RWPE2 (cell line): ENCODE data around the gene TMED5.
"Not testable (repeated sequence)": the region's sequence is repeated elsewhere in the genome, so short reads cannot be mapped to it uniquely, and the experiment has no call there.

ENCODE experiments used
- ATAC-seq: fragments of 200-7000 bp; cut with Tn5 transposase; 3 replicates; pipeline ENCODE4 v1.9.1; 2021; ENCODE audit warnings: low read depth
- DNase-seq: peaks from one replicate; pipeline ENCODE4 v3.0.0-alpha.2; 2020; ENCODE audit warnings: low spot score
- H3K27ac ChIP-seq: fragments of 450-650 bp; 2 replicates; pipeline ENCODE4 v1.5.1; 2017; ENCODE audit warnings: mild to moderate bottlenecking; ENCODE audit not compliant: poor library complexity, severe bottlenecking
- H3K27me3 ChIP-seq: fragments of 250-450 bp; sonication (Bioruptor Pico); 2 replicates; pipeline ENCODE4 v1.5.1; 2021; ENCODE audit warnings: mild to moderate bottlenecking, moderate library complexity; ENCODE audit not compliant: insufficient read depth, poor library complexity, severe bottlenecking
- H3K36me3 ChIP-seq: fragments of 250-450 bp; sonication (Bioruptor Pico); 2 replicates; pipeline ENCODE4 v1.5.1; 2020; ENCODE audit warnings: low read depth, mild to moderate bottlenecking, moderate library complexity
- H3K4me1 ChIP-seq: fragments of 250-450 bp; sonication (Bioruptor Pico); 2 replicates; pipeline ENCODE4 v1.5.1; 2021; ENCODE audit warnings: mild to moderate bottlenecking, moderate library complexity; ENCODE audit not compliant: insufficient read depth, poor library complexity, severe bottlenecking
- H3K4me3 ChIP-seq: fragments of 250-450 bp; sonication (Bioruptor Pico); 2 replicates; pipeline ENCODE4 v1.5.1; 2021; ENCODE audit warnings: mild to moderate bottlenecking, moderate library complexity; ENCODE audit not compliant: severe bottlenecking
- H3K9me3 ChIP-seq: fragments of 250-450 bp; sonication (Bioruptor Pico); 2 replicates; pipeline ENCODE4 v1.5.1; 2021; ENCODE audit warnings: mild to moderate bottlenecking, moderate library complexity; ENCODE audit not compliant: severe bottlenecking
- CTCF ChIP-seq: fragments of 450-650 bp; IDR thresholded peaks from one replicate; pipeline ENCODE4 v1.5.1; 2017; ENCODE audit warnings: mild to moderate bottlenecking, moderate library complexity; ENCODE audit not compliant: poor library complexity, severe bottlenecking

TMED5 gene

DNA sequence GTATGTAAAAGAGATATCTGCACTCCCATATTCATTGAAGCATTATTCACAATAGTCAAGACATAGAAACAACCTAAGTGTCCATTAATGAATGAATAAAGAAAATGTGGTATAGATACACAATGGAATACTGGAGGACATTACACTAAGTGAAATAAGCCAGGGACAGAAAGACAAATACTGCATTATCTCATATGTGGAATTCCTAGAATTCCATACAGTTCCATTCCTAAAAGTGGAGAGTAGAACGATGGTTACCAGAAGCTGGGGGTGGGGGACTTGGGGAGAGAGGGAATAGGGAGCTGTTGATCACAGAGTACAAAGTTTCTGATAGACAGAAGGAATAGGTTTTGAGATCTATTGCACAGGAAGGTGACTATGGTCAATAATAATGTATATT lies 7.4 kb downstream of the TMED5 start:
- ATAC-seq (no peak), DNase-seq (no peak)
- TF ChIP-seq CTCF, result no peak
- peaks cover 33% of the 10 kb centered on the region for H3K36me3 ChIP-seq
- H3K27me3 ChIP-seq, result no peaks in the 10 kb centered on the region
- H3K4me3 ChIP-seq, result no peak overlapping the region
- H3K9me3 ChIP-seq, result peaks cover 4% of the 10 kb centered on the region
- H3K27ac ChIP-seq, result no peak overlapping the region
- H3K4me1 ChIP-seq, result peaks cover 4% of the 10 kb centered on the region

- Histone ChIP-seq H3K27ac (no peak overlapping the region), H3K27me3 (no peaks in the 10 kb centered on the region), H3K4me1 (peaks cover 4% of the 10 kb centered on the region), H3K4me3 (no peak overlapping the region), H3K9me3 (peaks cover 6% of the 10 kb centered on the region), H3K36me3 (peaks cover 32% of the 10 kb centered on the region)
- ATAC-seq (no peak), DNase-seq (no peak)
- TF ChIP-seq CTCF, result no peak
These were observed 8.6 kb downstream of the TMED5 start for GRCh38 chr1:93171549-93172034.

- ATAC-seq, H3K9me3 ChIP-seq, H3K27ac ChIP-seq, H3K4me1 ChIP-seq, DNase-seq, H3K4me3 ChIP-seq, H3K27me3 ChIP-seq: not testable (repeated sequence)
- peaks cover 34% of the 10 kb centered on the region for H3K36me3 ChIP-seq
These were observed 10.0 kb downstream of the TMED5 start for GRCh38 chr1:93170141-93170678.

- H3K27ac ChIP-seq, result no peak overlapping the region
- ATAC-seq, result no peak
- no peaks in the 10 kb centered on the region for H3K27me3 ChIP-seq
- DNase-seq, result no peak
- TF ChIP-seq CTCF, result no peak
- H3K36me3 ChIP-seq, result peaks cover 34% of the 10 kb centered on the region
- H3K9me3 ChIP-seq, result peaks cover 6% of the 10 kb centered on the region
- H3K4me3 ChIP-seq, result no peak overlapping the region
- H3K4me1 ChIP-seq, result no peaks in the 10 kb centered on the region
These were observed 13.2 kb downstream of the TMED5 start for GRCh38 chr1:93167006-93167405.

DNA sequence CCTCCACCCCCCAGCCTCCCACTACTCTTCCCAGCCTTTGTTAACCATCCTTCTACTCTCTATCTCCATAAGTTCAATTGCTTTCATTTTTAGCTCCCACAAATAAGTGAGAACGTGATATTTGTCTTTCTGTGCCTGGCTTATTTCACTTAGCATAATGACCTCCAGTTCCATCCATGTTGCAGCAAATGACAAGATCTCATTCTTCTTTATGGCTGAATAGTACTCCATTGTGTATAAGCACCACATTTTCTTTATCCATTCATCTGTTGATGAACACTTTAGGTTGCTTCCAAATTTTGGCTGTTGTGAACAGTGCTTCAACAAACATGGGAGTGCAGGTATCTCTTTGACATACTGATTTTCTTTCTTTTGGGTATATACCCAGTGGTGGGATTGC lies 14.3 kb downstream of the TMED5 start:
- H3K4me3 ChIP-seq, H3K27me3 ChIP-seq, H3K27ac ChIP-seq, ATAC-seq, H3K9me3 ChIP-seq, H3K4me1 ChIP-seq, DNase-seq: not testable (repeated sequence)
- H3K36me3 ChIP-seq, result peaks cover 34% of the 10 kb centered on the region

DNA sequence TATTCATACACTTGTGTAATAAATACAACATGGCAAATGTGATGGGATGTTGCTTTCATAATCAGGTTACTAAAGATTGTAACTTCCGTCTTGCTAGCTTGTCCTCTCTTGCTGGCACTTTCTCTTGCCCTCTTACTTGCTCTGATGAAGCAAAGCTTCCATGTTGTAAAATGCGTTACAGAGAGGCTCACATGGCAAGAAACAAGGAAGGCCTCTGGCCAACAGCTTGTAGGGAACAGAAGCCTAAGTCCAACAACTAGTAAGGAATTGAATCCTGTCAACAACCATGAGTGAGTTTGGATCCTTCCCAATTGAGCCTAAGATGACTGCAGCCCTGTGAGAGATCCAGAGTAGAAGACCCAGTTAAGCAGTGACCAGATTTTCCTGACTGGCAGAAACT lies 15.4 kb downstream of the TMED5 start:
- H3K27me3 ChIP-seq, result no peaks in the 10 kb centered on the region
- no peak for DNase-seq
- H3K27ac ChIP-seq, result no peak overlapping the region
- H3K4me1 ChIP-seq, result no peaks in the 10 kb centered on the region
- peaks cover 6% of the 10 kb centered on the region for H3K9me3 ChIP-seq
- no peak for TF ChIP-seq CTCF
- ATAC-seq, result no peak
- peaks cover 38% of the 10 kb centered on the region for H3K36me3 ChIP-seq
- no peak overlapping the region for H3K4me3 ChIP-seq

GRCh38 chr1:93163314-93163713 lies 16.9 kb downstream of the TMED5 start:
- not testable (repeated sequence) for H3K4me3 ChIP-seq, H3K9me3 ChIP-seq, H3K27ac ChIP-seq, ATAC-seq, H3K4me1 ChIP-seq, H3K27me3 ChIP-seq, DNase-seq
- H3K36me3 ChIP-seq, result peaks cover 45% of the 10 kb centered on the region
